Measurements from ENCODE around the gene TYMP. TPM values are rescaled to one million over a fixed set of nuclear protein-coding genes. Genes with fewer than 3 reads are reported as not detected.

Gene TYMP
- total and polyA plus RNA-seq, 2 of the 4 experiments (the other 2 are of a cell fraction): 0.18 to 0.74 TPM

DNA sequence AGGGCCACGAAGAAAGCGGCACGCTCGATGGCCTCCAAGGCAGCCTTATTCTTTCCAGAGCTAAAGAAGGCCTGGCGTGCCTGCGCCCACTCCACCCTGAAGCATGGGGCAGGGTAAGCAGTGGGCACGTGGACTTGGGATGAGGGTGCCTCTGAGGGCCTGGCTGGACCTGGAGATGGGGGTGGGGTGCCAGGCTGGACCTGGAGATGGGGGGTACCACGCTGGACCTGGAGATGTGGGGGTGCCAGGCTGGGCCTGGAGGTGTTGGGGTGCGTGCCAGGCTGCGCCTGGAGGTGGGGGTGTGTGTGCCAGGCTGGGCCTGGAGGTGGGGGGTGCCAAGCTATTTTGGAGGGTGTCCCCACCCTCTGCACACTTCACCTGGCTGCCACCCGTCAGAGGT, 43.2 kb upstream of the TYMP start:
- Histone ChIP-seq H4K91ac (ENCODE audit: insufficient read depth, low read depth, low read length) (no peak overlapping the region), H3K56ac (ENCODE audit: extremely low read depth, insufficient read depth, low read length) (no peak overlapping the region)
- dilution Hi-C loops (cut with HindIII; ENCODE audit: low sequenced_read_pairs, unreplicated experiment): no loop called here

More for the DNA sequence above, 43.2 kb upstream of the TYMP start:
- ATAC-seq (ENCODE audit: low read depth) (no peak), DNase-seq (no peak)
- H3K27ac ChIP-seq (ENCODE audit: insufficient read depth, low read length): no peak overlapping the region
- 80% methylated on average over 1 of the region's 11 CpGs; no CpG with 5 or more reads in 1 of the 2 experiments for WGBS, 2 experiments (ENCODE audit: extremely low coverage in 2 of 2, insufficient read length in 1 of 2)
- no peak overlapping the region for H3K9ac ChIP-seq (ENCODE audit: low read depth, low read length)
- no peak overlapping the region for H2BK15ac ChIP-seq (ENCODE audit: low read depth, low read length)
- intact Hi-C loops (cut with micrococcal nuclease): no loop called here
- H2AK9ac ChIP-seq (replicated peaks; ENCODE audit: low read depth, low read length, poor library complexity): no peak overlapping the region
- no peaks in the 10 kb centered on the region for H3K9me1 ChIP-seq (ENCODE audit: insufficient read depth, low read length)
- no peak overlapping the region for H4K8ac ChIP-seq (ENCODE audit: low read depth in 2 of 2, low read length in 2 of 2)
- BruUV-seq (replicated peaks): no TSS peak
- no peaks in the 10 kb centered on the region; the same call in 1 of the 2 replicates for H3K4me1 ChIP-seq (ENCODE audit: control insufficient read depth, insufficient read depth, low read length)
- H4K20me1 ChIP-seq (ENCODE audit: insufficient read depth, low read length): no peaks in the 10 kb centered on the region
- TF ChIP-seq BHLHE40 (IDR thresholded peaks at IDR 0.05; ENCODE audit: low read depth, low read length) (no peak), MAFK (IDR thresholded peaks at IDR 0.05; ENCODE audit: low read depth, low read length) (no peak), CEBPB (IDR thresholded peaks at IDR 0.05; ENCODE audit: low read depth, low read length) (no peak), SMC3 (IDR thresholded peaks at IDR 0.05; ENCODE audit: low read depth, low read length) (no peak), RAD21 (IDR thresholded peaks at IDR 0.05; ENCODE audit: low read length) (no peak)
- H2BK20ac ChIP-seq (ENCODE audit: low read depth, low read length): no peak overlapping the region
- H3K4me3 ChIP-seq (ENCODE audit: insufficient read depth, low read depth, low read length): no peak overlapping the region
- no peak overlapping the region for H4K5ac ChIP-seq (ENCODE audit: low read depth, low read length)
- no peak overlapping the region for H3K14ac ChIP-seq (replicated peaks; ENCODE audit: low read depth, low read length)
- no peak overlapping the region for H2AFZ ChIP-seq (replicated peaks; ENCODE audit: low read length, poor library complexity)
- H3K9me3 ChIP-seq (ENCODE audit: control insufficient read depth, insufficient read depth, low read length): no peaks in the 10 kb centered on the region
- no peaks in the 10 kb centered on the region for H3K27me3 ChIP-seq (ENCODE audit: control insufficient read depth, insufficient read depth, low read length)
- H3K36me3 ChIP-seq (ENCODE audit: control insufficient read depth, insufficient read depth, low read length): no peaks in the 10 kb centered on the region; the same call in 1 of the 2 replicates
- ChIA-PET CTCF (interaction anchor here (1.7 kb wide), 1 partner anchor 10 kb away, joined by 7 read pairs; the partner anchor contains the start of gene SYCE3), POLR2A (ENCODE audit: unreplicated experiment) (no interaction called here)
- no peaks in the 10 kb centered on the region for H3K79me1 ChIP-seq (ENCODE audit: low read depth in 1 of 2, low read length in 2 of 2)
- no peak overlapping the region for H2AK5ac ChIP-seq (ENCODE audit: low read depth, low read length)
- no peak overlapping the region for H2BK120ac ChIP-seq (ENCODE audit: low read depth, low read length)
- no peak overlapping the region for H3K4ac ChIP-seq (ENCODE audit: low read depth, low read length)
- H2BK5ac ChIP-seq (ENCODE audit: low read depth, low read length, poor library complexity, severe bottlenecking): no peak overlapping the region
- in situ Hi-C loops (cut with MboI; ENCODE audit: low sequenced_read_pairs): no loop called here
- no peak overlapping the region for H3K23ac ChIP-seq (ENCODE audit: low read depth, low read length)
- no peak overlapping the region for H3K4me2 ChIP-seq (ENCODE audit: low read depth, low read length)
- no peak overlapping the region for H3K18ac ChIP-seq (ENCODE audit: low read depth, low read length)
